ENCODE data around the gene SPATA9. TPM values are rescaled to one million over a fixed set of nuclear protein-coding genes. Genes with fewer than 3 reads are reported as not detected.
A peak's percentile ranks its signal among the peaks of the same experiment; 100 is the strongest.
"Not testable (repeated sequence)": the region's sequence is repeated elsewhere in the genome, so short reads cannot be mapped to it uniquely, and the experiment has no call there.

The SPATA9 gene
- total RNA-seq, 2 donors from 2014 or later = 2.3 TPM; not detected in 1

GRCh38 chr5:95647886-95648860 is 34.6 kb downstream of the SPATA9 start:
- WGBS = 81% methylated on average over 12 of the region's 12 CpGs
- no peaks in the 10 kb centered on the region for H3K36me3 ChIP-seq
- DNase-seq (ENCODE audit: low spot score) = no peak

GRCh38 chr5:95646569-95647431 is 36.0 kb downstream of the SPATA9 start, which contains the start of gene RFESD:
TSS of gene RFESD (plus strand) at chr5:95646777. CDS start at chr5:95652272, 5,495 bp downstream.
- Histone ChIP-seq H3K36me3 (no peaks in the 10 kb centered on the region), H3K4me1 (replicated peaks) (peaks cover 6% of the 10 kb centered on the region), H3K27ac (peak within 1 kb of the TSS; percentile 96 to 98), H3K4me3 (peak within 1 kb of the TSS; percentile 26 to 43), H3K27me3 (replicated peaks; ENCODE audit: insufficient read depth) (no peaks in the 10 kb centered on the region), H3K9me3 (no peaks in the 10 kb centered on the region)
- TF ChIP-seq POLR2A (IDR thresholded peaks at IDR 0.05) = peak; percentile 94
- TF ChIP-seq CTCF (IDR thresholded peaks at IDR 0.05) = peak in 2 of 4 experiments; percentile 12 to 56
- TF ChIP-seq POLR2AphosphoS5 (IDR thresholded peaks at IDR 0.05) = peak; percentile 99
- intact Hi-C loops (cut with DNase I) = loop anchor here (2.0 to 5.0 kb wide), 5 partner anchors 86 to 691 kb away; partner anchors contain the start of genes ARSK, ELL2, RHOBTB3 and SKIC3
- DNase-seq (ENCODE audit: low spot score) = peak; percentile 98
- 1% methylated on average over 52 of the region's 60 CpGs for whole genome bisulfite sequencing

More at GRCh38 chr5:95647886-95648860, 34.6 kb downstream of the SPATA9 start:
- Histone ChIP-seq H3K9me3 (no peaks in the 10 kb centered on the region), H3K27ac (peak overlapping the region; percentile 96 to 98), H3K4me3 (no peak overlapping the region), H3K4me1 (replicated peaks) (peaks cover 6% of the 10 kb centered on the region), H3K27me3 (replicated peaks; ENCODE audit: insufficient read depth) (no peaks in the 10 kb centered on the region)
- TF ChIP-seq POLR2A (IDR thresholded peaks at IDR 0.05) = no peak
- no peak for TF ChIP-seq POLR2AphosphoS5 (IDR thresholded peaks at IDR 0.05)
- no peak for TF ChIP-seq CTCF (IDR thresholded peaks at IDR 0.05)
- intact Hi-C loops (cut with DNase I) = loop anchor here (2.0 to 5.0 kb wide), 5 partner anchors 84 to 689 kb away; partner anchors contain the start of genes ARSK, ELL2, RHOBTB3 and SKIC3

GRCh38 chr5:95646226-95646568 is 36.6 kb downstream of the SPATA9 start:
- 63% methylated on average over 17 of the region's 17 CpGs for WGBS
- H3K9me3 ChIP-seq; H3K36me3 ChIP-seq; H3K27me3 ChIP-seq (replicated peaks; ENCODE audit: insufficient read depth); H3K4me1 ChIP-seq (replicated peaks); DNase-seq (ENCODE audit: low spot score): not testable (repeated sequence)
- Histone ChIP-seq H3K27ac (peak overlapping the region; percentile 96 to 98), H3K4me3 (peak overlapping the region in 1 of 2 donors; percentile 43)
- intact Hi-C loops (cut with DNase I) = loop anchor here (2.0 to 5.0 kb wide), 5 partner anchors 86 to 691 kb away; partner anchors contain the start of genes ARSK, ELL2, RHOBTB3 and SKIC3

- Histone ChIP-seq H3K4me1 (replicated peaks) (peaks cover 6% of the 10 kb centered on the region), H3K36me3 (no peaks in the 10 kb centered on the region), H3K27me3 (replicated peaks; ENCODE audit: insufficient read depth) (no peaks in the 10 kb centered on the region), H3K27ac (peak overlapping the region; percentile 96 to 98), H3K4me3 (no peak overlapping the region), H3K9me3 (no peaks in the 10 kb centered on the region)
- DNase-seq (ENCODE audit: low spot score) = peak; percentile 51
- 12% methylated on average over 4 of the region's 4 CpGs for WGBS
- TF ChIP-seq POLR2AphosphoS5 (IDR thresholded peaks at IDR 0.05) (peak; percentile 66), POLR2A (IDR thresholded peaks at IDR 0.05) (no peak), CTCF (IDR thresholded peaks at IDR 0.05) (peak; percentile 59 to 87 (median 70))
- intact Hi-C loops (cut with DNase I) = loop anchor here (5.0 kb wide), 6 partner anchors 88 to 693 kb away; partner anchors contain the start of genes ELL2 and RHOBTB3
These were observed 38.3 kb downstream of the SPATA9 start for GRCh38 chr5:95644351-95645042.
